Activated T-helper 1 cell treated with anti-CD3 and anti-CD28 coated beads, Interleukin-12 subunit alpha, Interleukin-12 subunit beta, Interleukin-2, Interleukin-4 antibody, amounts not matched to agents 30 ng/mL and 10 ng/mL and 1 ng/mL, durations not matched to agents 14 hours and 24 hours and 36 hours (primary cell): Measurements from ENCODE around the gene SGTB. TPM values are rescaled to one million over a fixed set of nuclear protein-coding genes. Genes with fewer than 3 reads are reported as not detected.
A peak's percentile ranks its signal among the peaks of the same experiment; 100 is the strongest.

Experiments used
- DNase-seq: peaks from one replicate; pipeline ENCODE4 v3.0.0; 2021; ENCODE audit warnings: low spot score
- H3K27ac Mint-ChIP-seq: one replicate; pipeline ENCODE4 v1.8.0; 2021; ENCODE audit warnings: mild to moderate bottlenecking, mixed read lengths
- H3K27me3 Mint-ChIP-seq: one replicate; pipeline ENCODE4 v1.8.0; 2022; ENCODE audit warnings: mild to moderate bottlenecking, moderate library complexity, mixed read lengths; ENCODE audit not compliant: insufficient read depth
- H3K36me3 Mint-ChIP-seq: one replicate; pipeline ENCODE4 v1.8.0; 2021; ENCODE audit warnings: low read depth, mixed read lengths
- H3K4me1 Mint-ChIP-seq: one replicate; pipeline ENCODE4 v1.8.0; 2021; ENCODE audit warnings: low read depth, mixed read lengths
- H3K4me3 Mint-ChIP-seq: one replicate; pipeline ENCODE4 v1.8.0; 2021; ENCODE audit warnings: mild to moderate bottlenecking, moderate library complexity, mixed read lengths
- H3K9me3 Mint-ChIP-seq: one replicate; pipeline ENCODE4 v1.8.0; 2021; ENCODE audit warnings: mixed read lengths
- intact Hi-C: fragments of 100-400 bp; cut with micrococcal nuclease; formaldehyde crosslinking; loops from one replicate; pipeline ENCODE4 v1.15.1; 2024
- total RNA-seq: library from RNA; stranded (reverse); gene quantifications from 2 replicates; pipeline ENCODE4 v1.2.3, GENCODE V29; 2022

Gene SGTB, protein sequence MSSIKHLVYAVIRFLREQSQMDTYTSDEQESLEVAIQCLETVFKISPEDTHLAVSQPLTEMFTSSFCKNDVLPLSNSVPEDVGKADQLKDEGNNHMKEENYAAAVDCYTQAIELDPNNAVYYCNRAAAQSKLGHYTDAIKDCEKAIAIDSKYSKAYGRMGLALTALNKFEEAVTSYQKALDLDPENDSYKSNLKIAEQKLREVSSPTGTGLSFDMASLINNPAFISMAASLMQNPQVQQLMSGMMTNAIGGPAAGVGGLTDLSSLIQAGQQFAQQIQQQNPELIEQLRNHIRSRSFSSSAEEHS
- 11.3 and 12.2 TPM in 2 replicates for total RNA-seq

GRCh38 chr5:65721720-65722574, at the start of gene SGTB, which contains the start of gene NLN:
Gene SGTB (minus strand): TSS chr5:65722109. CDS start chr5:65720807, 1,302 bp downstream.
Gene NLN (plus strand): TSS chr5:65722205. CDS start chr5:65722374, 169 bp downstream.
- Mint-ChIP-seq H3K4me3 (peak within 1 kb of the TSS; percentile 95), H3K27ac (peak within 1 kb of the TSS; percentile 92), H3K4me1 (peaks cover 34% of the 10 kb centered on the region), H3K36me3 (peaks cover 9% of the 10 kb centered on the region), H3K27me3 (no peaks in the 10 kb centered on the region), H3K9me3 (no peaks in the 10 kb centered on the region)
- intact Hi-C loops: loop anchor here (1.0 to 10.0 kb wide), 9 partner anchors 55 to 1103 kb away; partner anchors contain the start of genes CENPK, PPWD1, SREK1 and TRIM23
- peak; percentile 81 for DNase-seq

GRCh38 chr5:65771266-65771665, 49.4 kb upstream of the SGTB start:
- no peak overlapping the region for H3K4me3 Mint-ChIP-seq
- peaks cover 12% of the 10 kb centered on the region for H3K36me3 Mint-ChIP-seq
- intact Hi-C loops: no loop called here
- no peak overlapping the region for H3K27ac Mint-ChIP-seq
- no peaks in the 10 kb centered on the region for H3K27me3 Mint-ChIP-seq
- DNase-seq: no peak
- H3K4me1 Mint-ChIP-seq: peaks cover 33% of the 10 kb centered on the region
- H3K9me3 Mint-ChIP-seq: peaks cover 6% of the 10 kb centered on the region

DNA sequence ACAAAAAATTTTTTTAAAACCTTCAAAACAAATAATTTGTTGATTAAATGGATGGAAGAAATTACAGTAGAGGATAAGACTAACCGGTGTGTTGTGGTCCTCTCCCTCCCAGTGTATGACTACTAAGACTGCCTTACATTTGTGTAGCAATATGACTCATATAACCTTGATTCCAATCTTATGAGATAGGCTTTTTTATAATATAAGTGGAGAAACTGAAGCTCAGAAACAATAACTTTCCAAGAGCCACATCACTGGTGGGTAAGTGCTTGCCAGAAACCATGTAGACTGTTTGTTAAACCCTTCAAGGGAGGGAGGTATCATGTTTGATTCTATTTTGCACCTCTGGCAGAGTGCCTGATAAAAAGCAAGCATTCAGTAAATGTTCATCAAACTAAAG, 47.6 kb upstream of the SGTB start:
- Mint-ChIP-seq H3K9me3 (peaks cover 6% of the 10 kb centered on the region), H3K4me3 (no peak overlapping the region)

DNA sequence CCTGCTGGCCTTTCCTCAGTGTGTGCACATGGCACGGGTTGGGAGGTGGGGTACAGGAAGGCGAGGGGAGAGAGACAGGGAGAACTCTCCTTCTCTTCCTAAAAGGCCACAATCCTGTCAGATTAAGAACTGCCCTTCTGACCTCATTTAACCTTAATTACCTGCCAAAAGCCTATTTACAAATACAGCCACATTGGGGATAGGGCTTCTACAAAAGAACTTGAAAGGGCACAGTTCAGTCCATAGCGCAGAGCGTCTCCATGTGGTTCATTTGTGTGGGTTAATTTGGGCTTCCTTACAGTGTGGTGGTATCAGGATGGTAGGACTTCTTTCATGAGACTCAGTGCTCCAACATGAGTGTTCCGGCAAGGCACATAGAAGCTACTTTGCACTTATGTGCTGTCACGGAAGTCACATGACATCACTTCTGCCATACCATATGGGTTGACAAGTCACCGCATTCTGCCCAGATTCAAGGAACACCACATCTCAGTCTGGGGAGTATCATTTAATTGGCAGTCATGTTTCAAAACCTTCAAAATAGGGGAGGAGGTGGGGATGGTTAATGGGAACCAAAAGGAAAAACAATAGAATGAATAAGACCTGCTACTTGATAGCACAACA, 46.9 kb upstream of the SGTB start:
- H3K4me1 Mint-ChIP-seq: peaks cover 25% of the 10 kb centered on the region
- intact Hi-C loops: no loop called here

More for the DNA sequence above, 47.6 kb upstream of the SGTB start:
- Mint-ChIP-seq H3K27me3 (no peaks in the 10 kb centered on the region), H3K4me1 (peaks cover 30% of the 10 kb centered on the region), H3K27ac (no peak overlapping the region), H3K36me3 (peaks cover 17% of the 10 kb centered on the region)
- intact Hi-C loops: no loop called here
- DNase-seq: no peak

DNA sequence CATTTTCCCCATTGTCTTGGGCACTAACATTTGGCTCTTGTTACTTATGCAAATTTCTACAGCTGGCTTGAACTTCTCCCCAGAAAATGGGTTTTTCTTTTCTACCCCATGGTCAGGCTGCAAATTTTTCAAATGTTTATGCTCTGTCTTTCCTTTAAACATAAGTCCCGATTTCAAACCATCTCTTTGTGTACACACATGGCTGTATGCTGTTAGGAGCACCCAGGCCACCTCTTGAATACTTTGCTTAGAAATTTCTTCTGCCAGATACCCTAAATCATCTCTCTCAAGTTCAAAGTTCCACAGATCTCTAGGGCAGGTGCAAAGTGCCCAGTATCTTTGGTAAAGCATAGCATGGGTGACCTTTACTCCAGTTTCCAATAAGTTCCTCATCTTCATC, 45.7 kb upstream of the SGTB start:
- Mint-ChIP-seq H3K27ac (no peak overlapping the region), H3K36me3 (peaks cover 19% of the 10 kb centered on the region), H3K9me3 (peaks cover 6% of the 10 kb centered on the region), H3K27me3 (no peaks in the 10 kb centered on the region), H3K4me3 (no peak overlapping the region), H3K4me1 (peaks cover 22% of the 10 kb centered on the region)
- intact Hi-C loops: no loop called here
- no peak for DNase-seq

More for the DNA sequence above, 46.9 kb upstream of the SGTB start:
- DNase-seq: no peak
- Mint-ChIP-seq H3K27ac (no peak overlapping the region), H3K27me3 (no peaks in the 10 kb centered on the region), H3K36me3 (peaks cover 17% of the 10 kb centered on the region), H3K4me3 (no peak overlapping the region), H3K9me3 (peaks cover 6% of the 10 kb centered on the region)

GRCh38 chr5:65766781-65767180, 44.9 kb upstream of the SGTB start:
- Mint-ChIP-seq H3K4me3 (no peak overlapping the region), H3K36me3 (peaks cover 15% of the 10 kb centered on the region), H3K9me3 (peaks cover 6% of the 10 kb centered on the region), H3K27me3 (no peaks in the 10 kb centered on the region), H3K4me1 (peaks cover 22% of the 10 kb centered on the region), H3K27ac (no peak overlapping the region)
- DNase-seq: no peak
- intact Hi-C loops: no loop called here

DNA sequence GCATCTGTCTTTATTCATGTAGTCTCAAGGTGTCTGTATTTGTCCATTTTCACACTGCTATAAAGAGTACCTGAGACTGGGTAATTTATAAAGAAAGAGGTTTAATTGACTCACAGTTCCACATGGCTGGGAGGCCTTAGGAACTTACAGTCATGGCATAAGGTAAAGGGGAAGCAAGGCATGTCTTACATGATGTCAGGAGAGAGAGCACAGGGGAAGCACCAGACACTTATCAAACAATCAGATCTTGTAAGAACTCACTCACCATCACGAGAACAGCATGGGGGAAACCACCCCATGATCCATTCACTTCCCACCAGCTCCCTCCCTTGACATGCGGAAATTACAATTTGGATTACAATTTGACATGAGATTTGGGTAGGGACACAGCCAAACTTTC, 44.3 kb upstream of the SGTB start:
- no peak overlapping the region for H3K4me3 Mint-ChIP-seq
- intact Hi-C loops: no loop called here
- H3K27ac Mint-ChIP-seq: no peak overlapping the region
- H3K4me1 Mint-ChIP-seq: peaks cover 22% of the 10 kb centered on the region
- peaks cover 6% of the 10 kb centered on the region for H3K9me3 Mint-ChIP-seq
- H3K27me3 Mint-ChIP-seq: no peaks in the 10 kb centered on the region
- peaks cover 15% of the 10 kb centered on the region for H3K36me3 Mint-ChIP-seq
- DNase-seq: no peak

DNA sequence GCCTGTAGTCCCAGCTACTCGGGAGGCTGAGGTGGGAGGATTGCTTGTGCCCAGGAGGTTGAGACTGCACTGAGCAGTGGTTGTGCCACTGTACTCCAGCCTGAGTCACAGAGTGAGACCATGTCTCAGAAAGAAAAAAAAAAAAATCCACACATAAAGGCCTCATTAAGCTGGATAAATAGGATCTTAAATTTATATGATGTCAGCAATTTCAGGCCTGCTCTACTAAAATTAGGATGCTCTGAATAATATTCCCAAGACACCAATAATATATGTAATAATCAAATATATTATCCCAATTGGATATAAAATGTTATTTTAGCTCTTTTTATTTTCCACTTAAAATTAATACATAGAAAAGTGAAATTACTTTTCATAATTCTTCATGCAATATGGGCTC, 43.7 kb upstream of the SGTB start:
- Mint-ChIP-seq H3K4me3 (no peak overlapping the region), H3K9me3 (peaks cover 6% of the 10 kb centered on the region), H3K4me1 (peaks cover 27% of the 10 kb centered on the region), H3K36me3 (peaks cover 15% of the 10 kb centered on the region), H3K27ac (no peak overlapping the region), H3K27me3 (no peaks in the 10 kb centered on the region)
- intact Hi-C loops: no loop called here
- DNase-seq: no peak

DNA sequence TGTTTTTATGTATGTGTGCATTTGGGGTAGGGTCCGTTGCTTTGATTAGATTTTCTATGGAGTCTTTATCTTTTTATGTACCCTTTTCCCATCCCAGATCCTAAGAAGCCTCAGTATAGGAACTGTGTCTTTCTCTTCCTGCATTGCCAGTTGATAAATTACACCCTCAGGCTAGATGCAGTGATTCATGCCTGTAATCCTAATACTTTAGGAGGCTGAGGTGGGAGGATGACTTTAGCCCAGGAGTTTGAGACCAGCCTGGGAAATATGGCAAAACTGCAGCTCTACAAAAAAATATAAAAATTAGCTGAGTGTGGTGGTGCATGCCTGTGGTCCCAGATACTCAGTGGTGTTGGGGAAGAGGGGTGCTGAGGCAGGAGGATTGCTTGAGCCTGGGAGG, 40.3 kb upstream of the SGTB start:
- Mint-ChIP-seq H3K4me3 (no peak overlapping the region), H3K27ac (no peak overlapping the region), H3K4me1 (peaks cover 18% of the 10 kb centered on the region), H3K9me3 (no peaks in the 10 kb centered on the region), H3K27me3 (no peaks in the 10 kb centered on the region), H3K36me3 (peaks cover 10% of the 10 kb centered on the region)
- intact Hi-C loops: no loop called here
- no peak for DNase-seq

GRCh38 chr5:65760504-65761275, 38.8 kb upstream of the SGTB start:
- no peaks in the 10 kb centered on the region for H3K9me3 Mint-ChIP-seq
- intact Hi-C loops: no loop called here
- H3K27me3 Mint-ChIP-seq: no peaks in the 10 kb centered on the region
- H3K27ac Mint-ChIP-seq: no peak overlapping the region
- peaks cover 5% of the 10 kb centered on the region for H3K36me3 Mint-ChIP-seq
- DNase-seq: peak; percentile 53
- peaks cover 10% of the 10 kb centered on the region for H3K4me1 Mint-ChIP-seq
- H3K4me3 Mint-ChIP-seq: no peak overlapping the region

DNA sequence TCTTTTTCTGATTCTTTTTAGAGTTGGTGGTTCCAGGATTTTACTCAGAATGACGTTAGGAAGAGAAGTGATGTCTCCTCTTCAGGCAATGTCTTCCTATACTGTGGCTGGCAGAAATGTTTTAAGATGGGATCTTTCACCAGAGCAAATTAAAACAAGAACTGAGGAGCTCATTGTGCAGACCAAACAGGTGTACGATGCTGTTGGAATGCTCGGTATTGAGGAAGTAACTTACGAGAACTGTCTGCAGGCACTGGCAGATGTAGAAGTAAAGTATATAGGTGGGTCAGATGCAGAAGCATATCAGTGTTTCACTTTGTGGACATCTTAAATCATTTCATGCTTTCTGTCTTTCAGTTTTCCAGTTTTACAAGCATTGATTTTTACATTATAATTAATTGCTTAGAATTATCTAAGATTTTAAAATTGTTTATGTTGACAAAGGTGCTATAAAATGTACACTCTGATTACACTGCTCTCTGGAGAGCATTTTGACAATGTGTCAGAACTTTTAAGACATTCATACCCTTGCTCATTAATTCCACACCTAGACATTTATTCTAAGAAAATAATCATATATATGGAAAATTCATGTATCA, 36.7 kb upstream of the SGTB start:
- Mint-ChIP-seq H3K36me3 (peaks cover 5% of the 10 kb centered on the region), H3K4me1 (peaks cover 10% of the 10 kb centered on the region), H3K27ac (no peak overlapping the region), H3K27me3 (no peaks in the 10 kb centered on the region), H3K9me3 (no peaks in the 10 kb centered on the region), H3K4me3 (no peak overlapping the region)
- DNase-seq: no peak
- intact Hi-C loops: no loop called here

DNA sequence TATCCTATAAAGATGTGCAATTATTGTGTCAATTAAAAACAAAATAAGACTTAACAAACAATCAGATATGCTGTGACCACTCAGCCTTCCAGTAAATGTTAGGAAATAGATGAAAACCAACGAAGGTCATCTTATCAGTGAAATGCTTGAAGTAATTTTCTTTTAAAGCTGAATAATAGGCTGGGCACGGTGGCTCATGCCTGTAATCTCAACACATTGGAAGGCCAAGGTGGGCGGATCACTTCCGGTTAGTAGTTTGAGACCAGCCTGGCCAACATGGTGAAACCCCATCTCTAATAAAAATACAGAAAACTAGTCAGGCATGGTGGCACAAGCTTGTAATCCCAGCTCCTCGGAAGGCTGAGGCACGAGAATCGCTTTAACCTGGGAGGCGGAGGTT, 31.3 kb upstream of the SGTB start:
- Mint-ChIP-seq H3K27me3 (no peaks in the 10 kb centered on the region), H3K9me3 (no peaks in the 10 kb centered on the region), H3K4me1 (no peaks in the 10 kb centered on the region), H3K27ac (no peak overlapping the region), H3K4me3 (no peak overlapping the region), H3K36me3 (no peaks in the 10 kb centered on the region)
- no peak for DNase-seq
- intact Hi-C loops: no loop called here
